Astrocyte (in vitro differentiated cells and primary cell): Measurements from ENCODE around the gene LRRC4C.

ENCODE experiments used
- CTCF ChIP-seq: IDR thresholded peaks from 2 replicates; pipeline ENCODE4 v1.5.1; 2011; ENCODE audit warnings: low read depth, mild to moderate bottlenecking, inconsistent platforms, low read length, moderate library complexity; ENCODE audit not compliant: insufficient read depth
- EZH2 ChIP-seq: IDR thresholded peaks from 2 replicates; pipeline ENCODE4 v1.6.1; 2012; ENCODE audit warnings: mild to moderate bottlenecking, low read length, inconsistent platforms; ENCODE audit not compliant: insufficient read depth

- TF ChIP-seq CTCF (no peak), EZH2 (no peak)
Observed at GRCh38 chr11:41040474-41040873, 419.0 kb downstream of the LRRC4C start.
